SK-N-SH treated with all-trans-retinoic acid at 6 μM for 48 hours (cell line): ENCODE results near the gene ABHD6.

Source experiments
- ATAC-seq: fragments of 200-7000 bp; cut with Tn5 transposase; 3 replicates; pipeline ENCODE4 v1.9.1; 2020; ENCODE audit warnings: mild to moderate bottlenecking, moderate library complexity
- ARNTL ChIP-seq: fragments of 450-650 bp; formaldehyde crosslinking; IDR thresholded peaks from 2 replicates; pipeline ENCODE4 v1.5.0; 2020; ENCODE audit warnings: low read depth, mild to moderate bottlenecking, moderate library complexity, borderline replicate concordance
- BACH2 ChIP-seq: fragments of 250-450 bp; sonication (Bioruptor Pico); IDR thresholded peaks from 2 replicates; pipeline ENCODE4 v1.9.0; 2021; ENCODE audit warnings: mild to moderate bottlenecking, borderline replicate concordance
- CSDC2 ChIP-seq: fragments of 250-450 bp; sonication (Bioruptor Pico); IDR thresholded peaks from 2 replicates; pipeline ENCODE4 v1.5.0; 2020; ENCODE audit warnings: mild to moderate bottlenecking, moderate library complexity
- ESRRG ChIP-seq: fragments of 250-450 bp; sonication (Bioruptor Pico); IDR thresholded peaks from 2 replicates; pipeline ENCODE4 v1.6.1; 2021; ENCODE audit warnings: mild to moderate bottlenecking
- GLIS3 ChIP-seq: fragments of 250-450 bp; sonication (Bioruptor Pico); IDR thresholded peaks from 2 replicates; pipeline ENCODE4 v1.5.0; 2020; ENCODE audit warnings: mild to moderate bottlenecking, moderate library complexity
- ISL1 ChIP-seq: fragments of 250-450 bp; sonication (Bioruptor Pico); IDR thresholded peaks from 2 replicates; pipeline ENCODE4 v2.1.2; 2022; ENCODE audit warnings: mild to moderate bottlenecking, moderate library complexity
- OSR1 ChIP-seq: fragments of 250-450 bp; sonication (Bioruptor Pico); IDR thresholded peaks from 2 replicates; pipeline ENCODE4 v1.8.0; 2022; ENCODE audit warnings: moderate library complexity, mild to moderate bottlenecking, inconsistent platforms
- PPARA ChIP-seq: fragments of 250-450 bp; sonication (Bioruptor Pico); IDR thresholded peaks from 2 replicates; pipeline ENCODE4 v1.5.0; 2020; ENCODE audit warnings: mild to moderate bottlenecking, borderline replicate concordance
- RARB ChIP-seq: fragments of 250-450 bp; sonication (Bioruptor Pico); IDR thresholded peaks from 2 replicates; pipeline ENCODE4 v1.8.0; 2021; ENCODE audit warnings: mild to moderate bottlenecking, moderate library complexity
- SNAI2 ChIP-seq: fragments of 250-450 bp; sonication (Bioruptor Pico); IDR thresholded peaks from 2 replicates; pipeline ENCODE4 v1.5.0; 2020; ENCODE audit warnings: mild to moderate bottlenecking, moderate library complexity
- TCF4 ChIP-seq: fragments of 250-450 bp; sonication (Bioruptor Pico); IDR thresholded peaks from 2 replicates; pipeline ENCODE4 v1.8.0; 2021; ENCODE audit warnings: mild to moderate bottlenecking, moderate library complexity, borderline replicate concordance
- TOX ChIP-seq: fragments of 250-450 bp; sonication (Bioruptor Pico); IDR thresholded peaks from 2 replicates; pipeline ENCODE4 v1.8.0; 2021; ENCODE audit warnings: mild to moderate bottlenecking, moderate library complexity, borderline replicate concordance
- ZC3H10 ChIP-seq: fragments of 250-450 bp; sonication (Bioruptor Pico); IDR thresholded peaks from 2 replicates; pipeline ENCODE4 v1.5.1; 2021; ENCODE audit warnings: mild to moderate bottlenecking, moderate library complexity
- ZFP3 ChIP-seq: fragments of 250-450 bp; sonication (Bioruptor Pico); IDR thresholded peaks from 2 replicates; pipeline ENCODE4 v1.5.0; 2020; ENCODE audit warnings: mild to moderate bottlenecking, moderate library complexity
- ZFP30 ChIP-seq: fragments of 450-650 bp; formaldehyde crosslinking; IDR thresholded peaks from 2 replicates; pipeline ENCODE4 v1.5.0; 2022; ENCODE audit warnings: mild to moderate bottlenecking, moderate library complexity
- ZNF565 ChIP-seq: fragments of 450-650 bp; formaldehyde crosslinking; conservative IDR thresholded peaks from 2 replicates; pipeline ENCODE4 v1.5.0; 2020; ENCODE audit warnings: low read depth, mild to moderate bottlenecking, moderate library complexity
- ZNF70 ChIP-seq: fragments of 450-650 bp; formaldehyde crosslinking; IDR thresholded peaks from 2 replicates; pipeline ENCODE4 v1.5.0; 2020; ENCODE audit warnings: mild to moderate bottlenecking, moderate library complexity
- ZNF8 ChIP-seq: fragments of 450-650 bp; formaldehyde crosslinking; IDR thresholded peaks from 2 replicates; pipeline ENCODE4 v1.5.0; 2020; ENCODE audit warnings: mild to moderate bottlenecking, moderate library complexity
- TF ChIP-seq, protein P1 (sequence below): fragments of 250-450 bp; sonication (Bioruptor Pico); IDR thresholded peaks from 2 replicates; pipeline ENCODE4 v1.5.1; 2020; ENCODE audit warnings: low read depth, mild to moderate bottlenecking, moderate library complexity
- TF ChIP-seq, protein P2 (sequence below): fragments of 250-450 bp; sonication (Bioruptor Pico); IDR thresholded peaks from 2 replicates; pipeline ENCODE4 v1.8.0; 2021; ENCODE audit warnings: low read depth, mild to moderate bottlenecking, moderate library complexity, borderline replicate concordance
- TF ChIP-seq, protein P3 (sequence below): fragments of 250-450 bp; sonication (Bioruptor Pico); IDR thresholded peaks from 2 replicates; pipeline ENCODE4 v1.5.1; 2021; ENCODE audit warnings: mild to moderate bottlenecking, moderate library complexity
- TF ChIP-seq, protein P4 (sequence below): fragments of 250-450 bp; sonication (Bioruptor Pico); IDR thresholded peaks from 2 replicates; pipeline ENCODE4 v1.5.0; 2020; ENCODE audit warnings: mild to moderate bottlenecking, moderate library complexity

The ABHD6 gene

DNA sequence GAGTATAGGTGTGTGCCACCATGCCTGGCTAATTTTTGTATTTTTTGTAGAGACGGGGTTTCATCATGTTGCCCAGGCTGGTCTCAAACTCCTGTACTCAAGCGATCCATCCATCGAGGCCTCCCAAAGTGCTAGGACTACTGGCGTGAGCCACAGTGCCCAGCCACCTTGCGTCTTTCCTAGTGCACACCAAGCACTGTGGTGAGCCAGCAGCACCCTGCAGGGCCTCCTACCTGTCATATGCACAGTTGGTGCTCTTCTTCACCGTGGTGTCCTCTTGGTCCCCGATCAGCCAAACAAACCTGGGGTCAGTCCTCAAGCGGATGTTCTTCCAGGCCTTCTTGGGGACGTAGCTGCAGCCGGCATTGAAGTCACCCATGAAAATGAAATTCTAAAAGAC, 40.0 kb upstream of the ABHD6 start:
- TF ChIP-seq ESRRG (no peak), OSR1 (CRISPR knock-in tag) (no peak)
- TF ChIP-seq, protein P1, sequence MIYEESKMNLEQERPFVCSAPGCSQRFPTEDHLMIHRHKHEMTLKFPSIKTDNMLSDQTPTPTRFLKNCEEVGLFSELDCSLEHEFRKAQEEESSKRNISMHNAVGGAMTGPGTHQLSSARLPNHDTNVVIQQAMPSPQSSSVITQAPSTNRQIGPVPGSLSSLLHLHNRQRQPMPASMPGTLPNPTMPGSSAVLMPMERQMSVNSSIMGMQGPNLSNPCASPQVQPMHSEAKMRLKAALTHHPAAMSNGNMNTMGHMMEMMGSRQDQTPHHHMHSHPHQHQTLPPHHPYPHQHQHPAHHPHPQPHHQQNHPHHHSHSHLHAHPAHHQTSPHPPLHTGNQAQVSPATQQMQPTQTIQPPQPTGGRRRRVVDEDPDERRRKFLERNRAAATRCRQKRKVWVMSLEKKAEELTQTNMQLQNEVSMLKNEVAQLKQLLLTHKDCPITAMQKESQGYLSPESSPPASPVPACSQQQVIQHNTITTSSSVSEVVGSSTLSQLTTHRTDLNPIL (CRISPR knock-in tag) = no peak
- no peak for ATAC-seq

DNA sequence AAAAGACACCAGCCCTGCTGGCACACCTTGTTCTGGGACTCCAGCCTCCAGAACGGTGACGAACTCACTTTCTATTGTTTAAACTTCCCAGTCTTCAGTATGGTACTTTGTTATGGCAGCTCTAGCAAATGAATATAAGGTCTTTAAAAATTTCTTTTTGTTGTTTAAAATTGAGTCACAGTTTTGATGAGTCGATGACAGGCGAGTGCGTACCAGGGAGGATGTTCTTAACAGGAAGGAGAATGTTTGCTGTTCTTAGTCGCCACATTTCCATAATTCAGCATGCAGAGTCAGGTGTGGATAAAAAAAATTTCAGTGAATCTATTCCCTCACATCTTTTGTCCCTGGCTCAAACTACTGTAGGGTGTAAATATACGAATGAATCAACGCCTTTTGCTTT, 39.2 kb upstream of the ABHD6 start:
- no peak for ATAC-seq
- TF ChIP-seq BACH2 (CRISPR knock-in tag) (no peak), TOX (CRISPR knock-in tag) (no peak), PPARA (no peak), SNAI2 (CRISPR knock-in tag) (no peak), TCF4 (no peak), ZNF8 (CRISPR knock-in tag) (no peak), ZNF70 (CRISPR knock-in tag) (no peak), CSDC2 (CRISPR knock-in tag) (no peak), ISL1 (no peak), ZC3H10 (CRISPR knock-in tag) (no peak), RARB (no peak), ZNF565 (CRISPR knock-in tag) (no peak), ZFP3 (CRISPR knock-in tag) (no peak), ARNTL (CRISPR knock-in tag) (no peak), GLIS3 (no peak), OSR1 (CRISPR knock-in tag) (no peak)
- TF ChIP-seq, protein P2, sequence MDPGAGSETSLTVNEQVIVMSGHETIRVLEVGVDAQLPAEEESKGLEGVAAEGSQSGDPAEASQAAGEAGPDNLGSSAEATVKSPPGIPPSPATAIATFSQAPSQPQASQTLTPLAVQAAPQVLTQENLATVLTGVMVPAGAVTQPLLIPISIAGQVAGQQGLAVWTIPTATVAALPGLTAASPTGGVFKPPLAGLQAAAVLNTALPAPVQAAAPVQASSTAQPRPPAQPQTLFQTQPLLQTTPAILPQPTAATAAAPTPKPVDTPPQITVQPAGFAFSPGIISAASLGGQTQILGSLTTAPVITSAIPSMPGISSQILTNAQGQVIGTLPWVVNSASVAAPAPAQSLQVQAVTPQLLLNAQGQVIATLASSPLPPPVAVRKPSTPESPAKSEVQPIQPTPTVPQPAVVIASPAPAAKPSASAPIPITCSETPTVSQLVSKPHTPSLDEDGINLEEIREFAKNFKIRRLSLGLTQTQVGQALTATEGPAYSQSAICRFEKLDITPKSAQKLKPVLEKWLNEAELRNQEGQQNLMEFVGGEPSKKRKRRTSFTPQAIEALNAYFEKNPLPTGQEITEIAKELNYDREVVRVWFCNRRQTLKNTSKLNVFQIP (CRISPR knock-in tag) = no peak
- TF ChIP-seq, protein P3, sequence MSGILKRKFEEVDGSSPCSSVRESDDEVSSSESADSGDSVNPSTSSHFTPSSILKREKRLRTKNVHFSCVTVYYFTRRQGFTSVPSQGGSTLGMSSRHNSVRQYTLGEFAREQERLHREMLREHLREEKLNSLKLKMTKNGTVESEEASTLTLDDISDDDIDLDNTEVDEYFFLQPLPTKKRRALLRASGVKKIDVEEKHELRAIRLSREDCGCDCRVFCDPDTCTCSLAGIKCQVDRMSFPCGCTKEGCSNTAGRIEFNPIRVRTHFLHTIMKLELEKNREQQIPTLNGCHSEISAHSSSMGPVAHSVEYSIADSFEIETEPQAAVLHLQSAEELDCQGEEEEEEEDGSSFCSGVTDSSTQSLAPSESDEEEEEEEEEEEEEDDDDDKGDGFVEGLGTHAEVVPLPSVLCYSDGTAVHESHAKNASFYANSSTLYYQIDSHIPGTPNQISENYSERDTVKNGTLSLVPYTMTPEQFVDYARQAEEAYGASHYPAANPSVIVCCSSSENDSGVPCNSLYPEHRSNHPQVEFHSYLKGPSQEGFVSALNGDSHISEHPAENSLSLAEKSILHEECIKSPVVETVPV (CRISPR knock-in tag) = no peak
- TF ChIP-seq, protein P4, sequence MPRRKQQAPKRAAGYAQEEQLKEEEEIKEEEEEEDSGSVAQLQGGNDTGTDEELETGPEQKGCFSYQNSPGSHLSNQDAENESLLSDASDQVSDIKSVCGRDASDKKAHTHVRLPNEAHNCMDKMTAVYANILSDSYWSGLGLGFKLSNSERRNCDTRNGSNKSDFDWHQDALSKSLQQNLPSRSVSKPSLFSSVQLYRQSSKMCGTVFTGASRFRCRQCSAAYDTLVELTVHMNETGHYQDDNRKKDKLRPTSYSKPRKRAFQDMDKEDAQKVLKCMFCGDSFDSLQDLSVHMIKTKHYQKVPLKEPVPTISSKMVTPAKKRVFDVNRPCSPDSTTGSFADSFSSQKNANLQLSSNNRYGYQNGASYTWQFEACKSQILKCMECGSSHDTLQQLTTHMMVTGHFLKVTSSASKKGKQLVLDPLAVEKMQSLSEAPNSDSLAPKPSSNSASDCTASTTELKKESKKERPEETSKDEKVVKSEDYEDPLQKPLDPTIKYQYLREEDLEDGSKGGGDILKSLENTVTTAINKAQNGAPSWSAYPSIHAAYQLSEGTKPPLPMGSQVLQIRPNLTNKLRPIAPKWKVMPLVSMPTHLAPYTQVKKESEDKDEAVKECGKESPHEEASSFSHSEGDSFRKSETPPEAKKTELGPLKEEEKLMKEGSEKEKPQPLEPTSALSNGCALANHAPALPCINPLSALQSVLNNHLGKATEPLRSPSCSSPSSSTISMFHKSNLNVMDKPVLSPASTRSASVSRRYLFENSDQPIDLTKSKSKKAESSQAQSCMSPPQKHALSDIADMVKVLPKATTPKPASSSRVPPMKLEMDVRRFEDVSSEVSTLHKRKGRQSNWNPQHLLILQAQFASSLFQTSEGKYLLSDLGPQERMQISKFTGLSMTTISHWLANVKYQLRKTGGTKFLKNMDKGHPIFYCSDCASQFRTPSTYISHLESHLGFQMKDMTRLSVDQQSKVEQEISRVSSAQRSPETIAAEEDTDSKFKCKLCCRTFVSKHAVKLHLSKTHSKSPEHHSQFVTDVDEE = no peak

DNA sequence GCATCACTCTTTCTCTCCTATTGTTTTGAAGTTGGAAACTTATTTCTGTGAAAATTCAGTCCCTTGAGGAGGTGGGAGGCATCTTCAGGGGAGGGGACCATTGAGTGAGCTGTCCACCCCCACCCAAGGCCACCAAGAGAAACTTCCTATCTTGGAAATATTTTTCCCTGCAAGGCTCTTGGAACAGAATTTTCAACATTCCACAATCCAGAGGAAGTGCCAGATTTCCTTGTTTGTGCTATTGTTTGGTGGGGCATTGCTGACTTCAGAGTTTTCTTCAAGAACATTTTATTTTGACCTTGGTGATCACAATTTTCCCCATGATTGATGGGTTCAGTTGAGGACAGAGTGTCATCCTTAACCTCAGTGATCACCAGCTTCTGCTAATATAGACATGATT, 38.8 kb upstream of the ABHD6 start:
- no peak for ATAC-seq

More for the DNA sequence above, 38.8 kb upstream of the ABHD6 start:
- TF ChIP-seq, protein P1 (CRISPR knock-in tag) = no peak
- TF ChIP-seq, protein P3 (CRISPR knock-in tag) = no peak
- TF ChIP-seq, protein P4 = no peak
- no peak for TF ChIP-seq TOX (CRISPR knock-in tag)
- no peak for TF ChIP-seq ZNF70 (CRISPR knock-in tag)
- no peak for TF ChIP-seq PPARA
- no peak for TF ChIP-seq ZFP30 (CRISPR knock-in tag)
- TF ChIP-seq, protein P2 (CRISPR knock-in tag) = no peak
- TF ChIP-seq CSDC2 (CRISPR knock-in tag) = no peak
- TF ChIP-seq GLIS3 = no peak
- TF ChIP-seq BACH2 (CRISPR knock-in tag) = no peak
- TF ChIP-seq OSR1 (CRISPR knock-in tag) = no peak
- TF ChIP-seq ZC3H10 (CRISPR knock-in tag) = no peak
- TF ChIP-seq RARB = no peak
- no peak for TF ChIP-seq ZFP3 (CRISPR knock-in tag)
- TF ChIP-seq ZNF8 (CRISPR knock-in tag) = no peak
